WI38 (cell line): ENCODE results near the gene AEBP1.

Source experiments
- H3K4me3 ChIP-seq: 2 replicates; pipeline ENCODE4 v1.5.1; 2011; ENCODE audit warnings: low read depth, mild to moderate bottlenecking, control low read depth, low read length
- CTCF ChIP-seq: IDR thresholded peaks from 2 replicates; pipeline ENCODE4 v1.5.1; 2012; ENCODE audit warnings: low read depth, mild to moderate bottlenecking, control low read depth, low read length

The AEBP1 gene

GRCh38 chr7:44128721-44129582 is 24.8 kb downstream of the AEBP1 start:
- TF ChIP-seq CTCF, result no peak
- H3K4me3 ChIP-seq, result no peak overlapping the region

GRCh38 chr7:44131173-44132029 is 27.3 kb downstream of the AEBP1 start:
- H3K4me3 ChIP-seq, result no peak overlapping the region
- no peak for TF ChIP-seq CTCF

GRCh38 chr7:44132039-44132438 is 27.9 kb downstream of the AEBP1 start:
- no peak overlapping the region for H3K4me3 ChIP-seq
- TF ChIP-seq CTCF, result no peak

- no peak overlapping the region for H3K4me3 ChIP-seq
- TF ChIP-seq CTCF, result no peak
Observed at GRCh38 chr7:44133295-44133694, 29.1 kb downstream of the AEBP1 start.

GRCh38 chr7:44134943-44135628 is 30.9 kb downstream of the AEBP1 start:
- TF ChIP-seq CTCF, result no peak
- H3K4me3 ChIP-seq, result no peak overlapping the region

- H3K4me3 ChIP-seq, result no peak overlapping the region
- no peak for TF ChIP-seq CTCF
Observed at GRCh38 chr7:44136731-44137130, 32.6 kb downstream of the AEBP1 start.
